ENCODE data around the gene MCC.
A peak's percentile ranks its signal among the peaks of the same experiment; 100 is the strongest.

MCC gene

GRCh38 chr5:113202746-113203716, 285.2 kb downstream of the MCC start:
- Histone ChIP-seq H3K4me3 (ENCODE audit: low read length) (peak overlapping the region; percentile 6; the same call in 1 of the 2 replicates), H3K9ac (ENCODE audit: low read depth, low read length) (0 out of 2 replicates have a peak overlapping the region, but pooled peaks have one; percentile 11), H3K27me3 (ENCODE audit: insufficient read depth, low read length) (no peaks in the 10 kb centered on the region), H3K27ac (ENCODE audit: low read length) (no peak overlapping the region), H3K36me3 (ENCODE audit: insufficient read depth, low read depth, low read length) (no peaks in the 10 kb centered on the region), H3K9me3 (ENCODE audit: insufficient read depth, low read depth, low read length) (no peaks in the 10 kb centered on the region), H3K4me1 (ENCODE audit: insufficient read depth, low read length) (peaks cover 47% of the 10 kb centered on the region)

- H3K27ac ChIP-seq (ENCODE audit: low read length): no peak overlapping the region
- H3K4me1 ChIP-seq (ENCODE audit: insufficient read depth, low read length): peaks cover 40% of the 10 kb centered on the region
- H3K4me3 ChIP-seq (ENCODE audit: low read length): no peak overlapping the region
- no peaks in the 10 kb centered on the region for H3K27me3 ChIP-seq (ENCODE audit: insufficient read depth, low read length)
- no peaks in the 10 kb centered on the region for H3K36me3 ChIP-seq (ENCODE audit: insufficient read depth, low read depth, low read length)
- no peak overlapping the region for H3K9ac ChIP-seq (ENCODE audit: low read depth, low read length)
- H3K9me3 ChIP-seq (ENCODE audit: insufficient read depth, low read depth, low read length): no peaks in the 10 kb centered on the region
Measured at GRCh38 chr5:113202287-113202686, 286.0 kb downstream of the MCC start.

DNA sequence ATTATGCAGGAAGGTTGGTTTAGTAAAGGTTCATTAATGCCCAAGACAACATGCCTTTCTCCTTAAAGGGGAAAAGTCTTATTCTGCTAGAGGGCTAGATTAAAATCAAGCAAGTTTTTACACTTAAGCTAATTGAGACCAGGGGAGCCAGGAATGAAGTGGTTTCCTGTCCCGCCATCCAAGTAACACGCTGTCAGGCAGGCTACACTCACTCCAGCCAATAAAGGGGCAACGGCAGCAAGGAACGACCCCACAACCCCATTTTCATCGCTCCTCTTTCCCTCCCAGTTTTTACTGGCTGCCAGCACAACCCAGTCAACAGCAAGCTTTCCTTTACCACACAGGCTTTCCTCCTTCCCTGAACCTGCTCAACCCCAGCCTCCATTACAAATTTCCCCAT, 286.5 kb downstream of the MCC start:
- H3K27me3 ChIP-seq (ENCODE audit: insufficient read depth, low read length): no peaks in the 10 kb centered on the region
- H3K4me1 ChIP-seq (ENCODE audit: insufficient read depth, low read length): peaks cover 40% of the 10 kb centered on the region
- H3K9ac ChIP-seq (ENCODE audit: low read depth, low read length): no peak overlapping the region
- no peak overlapping the region for H3K4me3 ChIP-seq (ENCODE audit: low read length)
- H3K27ac ChIP-seq (ENCODE audit: low read length): no peak overlapping the region
- no peaks in the 10 kb centered on the region for H3K9me3 ChIP-seq (ENCODE audit: insufficient read depth, low read depth, low read length)
- H3K36me3 ChIP-seq (ENCODE audit: insufficient read depth, low read depth, low read length): no peaks in the 10 kb centered on the region

DNA sequence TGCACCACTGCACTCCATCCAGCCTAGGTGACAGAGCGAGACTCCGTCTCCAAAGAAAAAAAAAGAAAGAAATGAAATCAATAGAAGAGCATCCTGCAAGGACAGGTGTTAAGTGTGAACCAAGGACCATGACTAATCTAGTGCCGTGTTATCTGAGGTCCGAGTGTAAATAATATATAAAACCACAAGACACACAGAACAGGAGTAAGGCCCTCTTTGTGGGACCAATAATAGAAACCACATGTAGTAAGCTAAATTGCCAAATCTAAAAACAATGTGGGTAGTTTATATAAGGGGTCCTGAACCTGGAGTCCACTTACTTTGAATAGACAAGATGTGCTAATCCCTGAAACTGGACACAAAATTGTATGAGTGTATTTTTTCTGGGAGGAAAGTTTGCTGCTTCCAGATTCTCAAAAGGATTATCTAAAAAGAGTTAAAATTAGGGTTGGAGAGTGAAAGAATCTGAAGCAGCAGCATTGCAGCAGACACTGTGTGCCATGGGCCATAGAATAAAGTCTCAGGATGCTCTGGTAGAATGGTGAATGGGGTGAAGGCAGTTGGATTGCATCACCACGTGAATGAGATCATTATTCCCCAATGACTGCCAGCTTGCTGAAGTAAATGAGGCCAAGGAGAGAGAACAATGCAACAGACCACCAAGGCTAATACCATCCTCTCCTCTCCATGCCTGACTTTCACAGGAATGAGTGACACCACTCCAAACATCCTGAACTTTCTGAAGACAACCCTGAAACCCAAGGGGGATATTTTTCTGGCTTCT, 288.9 kb downstream of the MCC start:
- Histone ChIP-seq H3K4me1 (ENCODE audit: insufficient read depth, low read length) (peaks cover 33% of the 10 kb centered on the region), H3K27me3 (ENCODE audit: insufficient read depth, low read length) (no peaks in the 10 kb centered on the region), H3K36me3 (ENCODE audit: insufficient read depth, low read depth, low read length) (no peaks in the 10 kb centered on the region; the same call in 1 of the 2 replicates), H3K27ac (ENCODE audit: low read length) (no peak overlapping the region), H3K9ac (ENCODE audit: low read depth, low read length) (no peak overlapping the region), H3K4me3 (ENCODE audit: low read length) (no peak overlapping the region), H3K9me3 (ENCODE audit: insufficient read depth, low read depth, low read length) (no peaks in the 10 kb centered on the region)

GRCh38 chr5:113197456-113198200, 290.6 kb downstream of the MCC start:
- Histone ChIP-seq H3K4me3 (ENCODE audit: low read length) (no peak overlapping the region), H3K4me1 (ENCODE audit: insufficient read depth, low read length) (peaks cover 21% of the 10 kb centered on the region), H3K36me3 (ENCODE audit: insufficient read depth, low read depth, low read length) (no peaks in the 10 kb centered on the region; the same call in 1 of the 2 replicates), H3K9me3 (ENCODE audit: insufficient read depth, low read depth, low read length) (peaks cover 6% of the 10 kb centered on the region; the same call in 1 of the 2 replicates), H3K27me3 (ENCODE audit: insufficient read depth, low read length) (no peaks in the 10 kb centered on the region), H3K9ac (ENCODE audit: low read depth, low read length) (no peak overlapping the region), H3K27ac (ENCODE audit: low read length) (no peak overlapping the region)

GRCh38 chr5:113195771-113196170, 292.5 kb downstream of the MCC start:
- H3K36me3 ChIP-seq (ENCODE audit: insufficient read depth, low read depth, low read length): no peaks in the 10 kb centered on the region; the same call in 1 of the 2 replicates
- H3K27me3 ChIP-seq (ENCODE audit: insufficient read depth, low read length): no peaks in the 10 kb centered on the region
- H3K9me3 ChIP-seq (ENCODE audit: insufficient read depth, low read depth, low read length): peaks cover 7% of the 10 kb centered on the region; the same call in 1 of the 2 replicates
- H3K4me3 ChIP-seq (ENCODE audit: low read length): no peak overlapping the region
- H3K4me1 ChIP-seq (ENCODE audit: insufficient read depth, low read length): peaks cover 14% of the 10 kb centered on the region
- H3K27ac ChIP-seq (ENCODE audit: low read length): no peak overlapping the region
- H3K9ac ChIP-seq (ENCODE audit: low read depth, low read length): no peak overlapping the region

GRCh38 chr5:113195251-113195650, 293.0 kb downstream of the MCC start:
- Histone ChIP-seq H3K36me3 (ENCODE audit: insufficient read depth, low read depth, low read length) (no peaks in the 10 kb centered on the region; the same call in 1 of the 2 replicates), H3K9me3 (ENCODE audit: insufficient read depth, low read depth, low read length) (peaks cover 7% of the 10 kb centered on the region; the same call in 1 of the 2 replicates), H3K4me1 (ENCODE audit: insufficient read depth, low read length) (peaks cover 9% of the 10 kb centered on the region), H3K27ac (ENCODE audit: low read length) (no peak overlapping the region), H3K9ac (ENCODE audit: low read depth, low read length) (no peak overlapping the region), H3K27me3 (ENCODE audit: insufficient read depth, low read length) (no peaks in the 10 kb centered on the region), H3K4me3 (ENCODE audit: low read length) (no peak overlapping the region)

- Histone ChIP-seq H3K27ac (ENCODE audit: low read length) (no peak overlapping the region), H3K36me3 (ENCODE audit: insufficient read depth, low read depth, low read length) (no peaks in the 10 kb centered on the region; the same call in 1 of the 2 replicates), H3K27me3 (ENCODE audit: insufficient read depth, low read length) (no peaks in the 10 kb centered on the region), H3K4me1 (ENCODE audit: insufficient read depth, low read length) (peaks cover 2% of the 10 kb centered on the region), H3K4me3 (ENCODE audit: low read length) (no peak overlapping the region), H3K9ac (ENCODE audit: low read depth, low read length) (no peak overlapping the region), H3K9me3 (ENCODE audit: insufficient read depth, low read depth, low read length) (peaks cover 7% of the 10 kb centered on the region; the same call in 1 of the 2 replicates)
Measured at GRCh38 chr5:113194591-113194990, 293.7 kb downstream of the MCC start.

DNA sequence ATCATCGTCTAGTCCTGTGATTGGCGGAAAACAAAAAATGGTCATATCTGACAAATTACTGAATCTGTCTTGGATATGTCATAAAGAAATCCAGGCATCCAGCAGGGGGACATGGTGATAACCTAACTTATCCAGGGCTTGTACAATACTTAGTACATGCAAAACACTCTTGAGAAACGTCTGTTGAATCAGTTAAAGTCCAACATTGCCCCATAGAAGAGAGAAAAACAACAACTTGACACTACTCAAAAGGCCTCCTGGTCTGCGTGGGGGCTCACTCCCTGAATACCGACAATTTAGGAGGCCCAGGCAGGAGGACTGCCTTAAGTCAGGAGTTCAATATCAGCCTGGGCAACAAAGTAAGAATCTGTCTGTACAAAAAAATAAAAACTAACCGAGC, 294.1 kb downstream of the MCC start:
- H3K36me3 ChIP-seq (ENCODE audit: insufficient read depth, low read depth, low read length): no peaks in the 10 kb centered on the region; the same call in 1 of the 2 replicates
- no peaks in the 10 kb centered on the region for H3K4me1 ChIP-seq (ENCODE audit: insufficient read depth, low read length)
- no peak overlapping the region for H3K27ac ChIP-seq (ENCODE audit: low read length)
- no peak overlapping the region for H3K9ac ChIP-seq (ENCODE audit: low read depth, low read length)
- no peaks in the 10 kb centered on the region for H3K27me3 ChIP-seq (ENCODE audit: insufficient read depth, low read length)
- H3K9me3 ChIP-seq (ENCODE audit: insufficient read depth, low read depth, low read length): peaks cover 7% of the 10 kb centered on the region; the same call in 1 of the 2 replicates
- H3K4me3 ChIP-seq (ENCODE audit: low read length): no peak overlapping the region

DNA sequence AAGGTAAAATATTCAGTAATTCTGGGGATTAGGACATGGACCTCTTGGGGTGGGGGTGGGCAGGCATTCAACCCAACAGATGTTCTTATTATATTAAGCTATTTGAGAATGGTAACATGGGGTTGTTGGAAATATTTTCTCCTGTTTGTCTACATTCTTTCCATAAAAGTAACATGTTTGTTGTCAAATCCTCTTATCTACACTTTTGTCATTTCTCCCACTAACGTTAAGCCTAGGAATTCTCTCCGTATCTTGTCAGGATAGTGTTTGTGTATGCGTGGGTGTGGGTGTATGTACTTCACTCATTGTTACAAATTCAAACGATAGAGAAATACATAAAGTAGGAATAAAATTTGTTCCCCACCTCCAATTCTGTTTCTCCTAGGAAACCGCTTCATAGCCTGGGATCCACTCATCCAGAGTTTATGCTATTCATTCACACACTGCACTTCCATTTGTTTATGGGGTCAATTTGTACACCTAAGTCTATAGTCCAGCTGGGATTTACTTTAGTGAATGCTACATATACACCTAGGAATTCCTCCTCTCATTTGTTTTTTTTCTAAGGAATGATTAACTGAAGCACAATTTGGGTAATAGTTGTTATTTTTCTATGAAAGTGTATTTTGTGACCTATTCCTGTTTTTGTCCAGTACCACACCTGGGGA, 294.8 kb downstream of the MCC start:
- Histone ChIP-seq H3K9me3 (ENCODE audit: insufficient read depth, low read depth, low read length) (peaks cover 7% of the 10 kb centered on the region; the same call in 1 of the 2 replicates), H3K27ac (ENCODE audit: low read length) (no peak overlapping the region), H3K4me3 (ENCODE audit: low read length) (no peak overlapping the region), H3K27me3 (ENCODE audit: insufficient read depth, low read length) (no peaks in the 10 kb centered on the region), H3K36me3 (ENCODE audit: insufficient read depth, low read depth, low read length) (no peaks in the 10 kb centered on the region; the same call in 1 of the 2 replicates), H3K4me1 (ENCODE audit: insufficient read depth, low read length) (no peaks in the 10 kb centered on the region), H3K9ac (ENCODE audit: low read depth, low read length) (no peak overlapping the region)
